CD4-positive, alpha-beta T cell treated with Interleukin-17A for 1 hour (primary cell): ENCODE data around the gene PGBD5.

Source experiments
- DNase-seq: peaks from one replicate; pipeline ENCODE4 v3.0.0-alpha.2; 2020

Gene PGBD5

DNA sequence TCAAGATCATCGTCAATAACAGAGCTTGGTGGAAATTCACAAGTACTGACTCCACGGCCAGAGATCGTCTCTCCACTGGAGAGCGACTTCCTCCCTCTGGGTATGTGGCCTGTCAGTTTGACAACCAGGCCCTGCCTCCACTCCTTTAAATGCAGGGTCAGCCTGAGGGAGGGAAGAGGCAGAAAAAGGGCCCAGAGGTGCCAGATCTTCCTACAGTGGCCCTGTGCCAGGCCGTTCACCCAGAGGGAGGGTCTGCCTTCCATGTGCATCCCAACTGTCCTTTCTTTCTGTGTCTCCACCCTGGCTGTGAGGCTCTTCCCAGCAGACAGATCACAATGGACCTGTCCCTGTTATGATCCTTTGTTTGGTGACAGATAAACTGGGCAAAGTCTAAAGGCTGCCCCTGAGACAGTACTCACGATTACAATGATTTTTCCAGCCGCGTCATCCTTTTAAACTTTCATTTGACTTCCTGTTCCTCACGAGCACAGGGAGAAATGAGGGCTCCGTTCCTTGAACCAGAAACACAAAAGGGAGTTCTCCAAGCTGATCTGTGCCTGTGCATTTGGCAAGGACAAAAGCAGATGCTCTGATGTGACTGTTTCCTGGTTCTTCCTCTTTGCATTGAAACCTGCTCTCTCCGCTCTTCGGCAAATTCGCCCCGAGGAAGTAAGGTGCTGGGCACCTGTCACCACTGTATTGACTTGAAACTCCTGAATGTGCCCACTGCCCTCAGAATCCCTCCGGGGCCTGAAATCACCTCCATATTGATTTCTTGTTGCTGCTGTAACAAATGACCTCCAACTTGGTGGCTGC lies 126.7 kb downstream of the PGBD5 start:
- DNase-seq: no peak

- DNase-seq: no peak
Measured at GRCh38 chr1:230295367-230295766, 130.8 kb downstream of the PGBD5 start.

GRCh38 chr1:230293390-230293700 lies 132.8 kb downstream of the PGBD5 start:
- no peak for DNase-seq

- no peak for DNase-seq
Measured at GRCh38 chr1:230292689-230293389, 133.3 kb downstream of the PGBD5 start.

- DNase-seq: no peak
Measured at GRCh38 chr1:230291731-230292620, 134.2 kb downstream of the PGBD5 start.

GRCh38 chr1:230289350-230289644 lies 136.8 kb downstream of the PGBD5 start:
- DNase-seq: no peak

- no peak for DNase-seq
Measured at GRCh38 chr1:230288641-230289349, 137.3 kb downstream of the PGBD5 start.

DNA sequence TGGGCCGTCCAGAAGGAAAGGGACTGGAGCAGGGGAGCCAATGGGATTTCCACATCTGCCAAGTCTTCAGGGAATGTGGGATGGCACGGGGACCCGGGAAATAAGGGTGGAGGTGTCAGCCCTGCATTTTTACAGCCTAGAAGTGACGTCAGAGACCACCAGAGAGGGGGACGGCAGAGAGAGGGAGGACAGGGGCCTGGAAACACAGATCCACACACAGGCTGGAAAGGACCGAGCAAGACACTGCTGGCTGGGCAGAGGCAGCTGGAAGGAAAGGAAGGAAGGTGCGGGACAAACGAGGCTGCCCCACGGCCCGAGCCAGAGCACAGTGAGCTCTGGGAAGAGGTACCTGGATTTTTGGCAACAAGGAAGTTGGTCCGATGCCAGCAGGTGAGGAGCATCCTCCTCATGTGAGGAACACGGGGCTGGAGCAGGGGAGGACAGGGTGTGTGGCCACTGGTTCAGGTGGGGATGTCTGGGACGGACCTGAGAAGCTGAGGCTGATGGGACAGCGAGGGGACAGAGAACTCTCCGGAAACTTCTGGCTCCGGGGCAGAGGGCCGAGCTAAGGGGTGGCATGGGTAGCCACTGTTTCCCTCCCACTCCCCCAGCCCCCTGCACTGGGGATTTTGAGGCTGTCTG lies 138.3 kb downstream of the PGBD5 start:
- DNase-seq: no peak

DNA sequence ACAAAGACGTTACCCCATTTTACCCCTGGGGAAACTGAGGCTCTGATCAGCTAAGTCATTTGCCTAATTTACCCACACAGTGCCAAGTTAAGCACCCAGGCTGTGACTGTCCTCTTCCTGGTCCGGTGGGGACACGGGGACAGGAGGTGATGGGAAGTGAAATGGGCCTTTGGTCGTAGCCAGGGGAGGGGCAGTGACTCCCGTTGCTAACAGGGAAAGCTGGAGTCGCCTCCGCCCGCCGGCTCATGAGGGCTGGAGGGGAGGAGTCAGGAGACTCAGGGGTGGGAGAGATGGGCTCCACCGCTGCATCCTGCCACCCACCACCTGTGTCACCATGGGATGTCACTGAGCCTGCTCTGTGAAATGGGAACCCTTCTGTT lies 139.3 kb downstream of the PGBD5 start:
- DNase-seq: no peak

DNA sequence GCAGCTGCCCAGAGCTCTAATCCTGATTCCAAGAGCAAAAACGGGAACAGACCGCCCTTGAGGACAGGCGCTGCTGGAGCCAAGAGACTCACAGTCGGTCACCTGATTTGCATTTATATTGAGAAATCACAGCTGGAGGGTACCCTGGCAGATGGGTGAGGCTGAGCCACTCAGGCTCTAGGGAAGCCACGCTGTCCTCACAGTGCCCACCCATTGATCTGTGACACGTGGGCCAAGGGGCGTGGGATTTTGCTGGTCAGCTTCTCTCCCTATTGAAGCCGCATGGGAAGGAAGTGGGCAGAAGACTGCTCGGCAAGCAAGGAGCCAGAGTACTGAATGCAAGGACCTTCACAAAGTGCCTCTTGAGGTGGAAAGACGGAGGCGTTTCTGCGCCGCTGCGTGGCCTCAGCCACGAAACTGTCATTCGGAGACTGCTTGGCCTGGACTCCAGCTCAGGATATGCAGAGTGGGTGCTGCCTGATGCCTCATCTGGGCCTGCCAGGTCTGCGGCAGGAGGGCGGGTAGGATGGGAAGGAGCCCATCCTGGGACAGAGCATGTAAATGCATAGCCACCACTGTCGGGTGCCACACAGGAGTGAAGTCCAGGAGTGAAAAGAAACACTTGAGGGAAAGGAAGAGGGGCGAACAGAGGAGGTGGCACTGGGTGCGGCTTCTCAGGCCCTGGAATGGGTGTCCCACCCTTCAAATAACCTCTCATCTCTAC lies 139.8 kb downstream of the PGBD5 start:
- DNase-seq: no peak

DNA sequence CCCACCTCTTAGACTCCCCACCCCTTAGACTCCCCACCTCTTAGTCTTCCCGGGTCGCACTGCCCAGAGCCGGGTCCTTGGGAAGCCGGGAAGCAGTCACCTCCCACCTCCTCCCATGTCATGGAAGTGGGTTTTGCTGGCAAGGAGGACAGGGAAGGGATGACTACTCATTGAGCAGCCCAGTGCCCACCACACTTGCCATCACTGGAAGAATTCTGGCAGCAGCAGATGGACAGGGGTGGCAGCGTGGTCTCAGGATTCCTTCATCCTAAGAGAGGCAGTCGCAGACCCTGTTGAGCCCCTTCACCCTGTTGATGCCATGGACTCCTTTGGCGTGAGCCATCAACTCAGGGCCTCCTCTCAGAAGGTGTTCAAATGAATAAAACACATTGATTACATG lies 140.8 kb downstream of the PGBD5 start:
- no peak for DNase-seq

DNA sequence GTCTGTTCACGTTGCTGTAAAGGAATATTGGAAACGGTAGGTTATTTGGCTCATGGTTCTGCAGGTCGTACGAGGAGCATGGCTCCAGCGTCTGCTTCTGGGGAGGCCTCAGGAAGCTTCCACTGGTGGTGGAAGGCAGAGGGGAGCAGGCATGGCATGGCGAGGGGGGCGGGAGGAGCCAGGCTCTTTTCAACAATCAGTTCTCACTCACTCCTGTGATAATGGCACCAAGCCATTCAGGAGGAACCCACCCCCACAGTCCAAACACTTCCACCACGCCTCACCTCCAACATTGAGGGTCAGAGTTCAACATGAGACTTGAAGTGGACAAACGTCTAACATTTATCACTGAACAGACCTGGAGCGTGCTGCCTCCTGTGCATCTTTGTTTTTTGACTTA lies 141.2 kb downstream of the PGBD5 start:
- DNase-seq: no peak

GRCh38 chr1:230283678-230284077 lies 142.5 kb downstream of the PGBD5 start:
- DNase-seq: no peak

DNA sequence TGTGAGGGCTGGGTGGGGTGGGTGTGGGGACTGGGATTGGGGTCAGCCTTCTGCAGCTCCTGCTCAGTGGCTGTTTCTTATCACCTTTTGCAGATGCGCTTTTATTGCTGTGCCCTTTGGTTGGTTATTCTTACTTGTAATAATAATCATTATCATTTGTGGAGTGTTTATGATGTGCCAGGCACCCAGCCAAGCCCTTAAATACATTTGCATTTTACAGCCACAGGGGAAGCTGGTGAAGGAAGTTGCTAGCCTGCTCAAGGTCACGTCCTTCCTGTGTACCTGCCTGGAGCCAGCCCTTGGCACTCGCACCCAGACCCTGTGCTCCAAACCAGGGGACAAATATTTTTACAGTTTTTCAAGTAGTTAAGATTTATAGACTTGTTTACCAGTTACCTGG lies 144.0 kb downstream of the PGBD5 start:
- no peak for DNase-seq

GRCh38 chr1:230281556-230281955 lies 144.6 kb downstream of the PGBD5 start:
- no peak for DNase-seq

DNA sequence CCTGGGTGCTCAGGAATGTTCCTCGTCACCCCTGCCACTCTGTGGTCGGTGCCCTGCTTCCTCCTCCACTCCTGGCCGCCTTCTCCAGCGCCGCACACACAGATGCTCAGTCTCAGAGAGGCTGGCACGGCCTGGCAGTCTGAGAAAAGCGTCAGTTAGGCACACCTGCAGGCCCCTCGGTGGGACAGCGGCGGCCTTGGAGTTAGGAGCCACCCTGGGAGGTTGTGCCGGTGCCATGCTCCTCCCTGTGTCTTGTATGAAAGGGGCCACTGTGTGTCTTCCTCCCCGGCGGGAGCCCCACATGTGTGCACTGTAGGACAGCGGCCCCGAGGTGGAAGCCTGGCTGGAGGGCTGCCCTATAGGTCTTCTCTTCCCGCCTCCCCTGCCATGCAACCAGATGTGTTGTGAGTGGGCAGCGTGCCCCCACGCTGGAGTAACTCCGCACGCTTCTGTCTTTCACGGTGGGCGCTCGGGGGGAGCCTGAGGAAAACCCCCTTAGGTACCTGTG lies 145.2 kb downstream of the PGBD5 start:
- no peak for DNase-seq

DNA sequence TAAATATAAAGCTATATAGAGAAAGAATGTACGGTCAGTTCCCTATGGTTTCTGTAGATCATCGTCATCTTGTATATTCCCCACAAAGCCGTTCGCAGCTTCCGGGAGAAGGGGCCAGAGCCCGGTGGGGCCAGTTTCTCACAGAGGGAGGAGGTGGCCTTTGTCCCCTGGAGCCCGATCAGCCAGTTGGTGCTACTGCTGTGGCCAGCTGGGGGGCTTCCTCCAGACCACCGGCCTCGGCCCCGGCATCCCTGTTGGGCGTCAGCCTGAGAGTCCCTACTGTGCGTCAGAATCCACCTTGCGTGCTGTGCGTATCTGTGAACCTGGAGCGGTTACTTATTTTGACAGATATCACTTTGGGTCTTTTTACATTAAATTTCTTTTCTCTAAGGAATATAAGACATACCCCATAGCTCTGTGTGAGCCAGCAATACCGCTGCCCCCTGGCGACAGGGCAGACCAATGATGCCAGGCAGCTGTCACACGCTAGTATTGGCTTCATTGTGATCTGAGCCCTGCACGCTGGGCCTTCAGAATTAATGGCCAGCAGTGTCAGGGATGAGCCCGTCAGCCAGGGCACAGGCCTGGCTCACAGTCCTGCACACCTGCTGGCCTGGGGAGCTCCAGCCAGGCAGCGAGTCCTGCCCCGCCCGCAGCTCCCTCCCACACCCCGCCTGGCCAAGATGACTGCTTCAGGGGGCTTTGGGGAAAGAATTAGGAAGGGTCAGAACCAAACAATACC lies 145.9 kb downstream of the PGBD5 start:
- no peak for DNase-seq

DNA sequence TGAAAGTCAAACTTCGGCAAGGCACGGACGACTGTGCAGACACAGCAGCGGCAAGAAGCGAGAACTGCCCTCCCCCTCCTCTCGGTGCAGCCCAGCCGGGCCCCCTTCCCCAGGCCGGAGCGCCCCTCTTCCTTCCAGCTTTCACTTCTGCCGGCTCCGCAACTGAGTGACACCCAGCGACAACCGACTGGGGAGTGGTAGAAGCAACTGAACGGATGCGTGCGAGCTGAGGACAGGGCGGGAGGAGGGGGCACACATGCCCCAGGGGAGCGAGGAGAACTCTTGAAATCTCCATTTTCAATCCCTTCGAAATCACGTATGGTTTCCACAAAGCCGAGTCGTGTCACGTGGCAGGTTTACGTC lies 146.6 kb downstream of the PGBD5 start:
- DNase-seq: no peak

DNA sequence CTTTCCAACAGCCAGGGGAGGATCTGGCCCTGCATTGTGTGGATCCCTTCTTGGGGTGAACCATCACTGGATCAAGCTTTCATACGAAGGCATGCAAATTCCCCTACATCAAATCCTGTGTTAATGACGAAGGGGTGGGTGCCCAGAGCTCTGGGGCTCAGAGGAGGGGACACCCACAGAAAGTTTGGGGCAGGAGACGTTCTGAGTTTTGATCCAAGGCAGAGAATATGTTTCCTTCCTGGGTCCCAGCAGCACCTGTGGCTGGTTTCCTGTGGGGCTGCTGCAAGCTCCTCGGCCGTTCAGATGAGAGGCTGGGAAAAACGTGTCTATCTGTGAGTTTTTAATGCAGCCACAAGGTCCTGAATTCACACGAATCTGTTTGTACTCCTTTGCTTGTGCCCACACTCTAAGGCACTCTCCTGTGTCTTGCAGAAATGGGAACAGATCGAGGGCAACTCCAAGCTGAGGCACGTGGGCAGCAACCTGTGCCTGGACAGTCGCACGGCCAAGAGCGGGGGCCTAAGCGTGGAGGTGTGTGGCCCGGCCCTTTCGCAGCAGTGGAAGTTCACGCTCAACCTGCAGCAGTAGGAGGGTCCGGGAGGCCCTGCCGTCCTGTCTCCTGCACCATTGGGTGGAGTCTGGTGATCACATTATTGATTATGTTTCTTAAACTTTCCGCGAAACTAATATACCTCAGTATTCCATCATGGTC lies 147.1 kb downstream of the PGBD5 start:
- DNase-seq: no peak

- no peak for DNase-seq
Measured at GRCh38 chr1:230278376-230278775, 147.8 kb downstream of the PGBD5 start.
